ENCODE data around the gene PIKFYVE.

Gene PIKFYVE

GRCh38 chr2:208300847-208301618 is 35.0 kb downstream of the PIKFYVE start:
- no peak for DNase-seq
- Histone ChIP-seq H3K4me3 (ENCODE audit: insufficient read depth, low read depth, low read length, poor library complexity, severe bottlenecking) (no peak overlapping the region), H3K27ac (ENCODE audit: insufficient read depth, low read length, poor library complexity, severe bottlenecking) (no peak overlapping the region), H3K36me3 (ENCODE audit: control insufficient read depth, insufficient read depth, low read length) (peaks cover 50% of the 10 kb centered on the region), H3K4me1 (ENCODE audit: control insufficient read depth, insufficient read depth, low read length, poor library complexity, severe bottlenecking) (no peaks in the 10 kb centered on the region), H3K27me3 (replicated peaks; ENCODE audit: control insufficient read depth, insufficient read depth, low read length, poor library complexity, severe bottlenecking) (no peaks in the 10 kb centered on the region), H3K9me3 (ENCODE audit: control insufficient read depth, low read length) (no peaks in the 10 kb centered on the region)

GRCh38 chr2:208304157-208304556 is 38.1 kb downstream of the PIKFYVE start:
- H3K9me3 ChIP-seq (ENCODE audit: control insufficient read depth, low read length), result no peaks in the 10 kb centered on the region
- peaks cover 45% of the 10 kb centered on the region for H3K36me3 ChIP-seq (ENCODE audit: control insufficient read depth, insufficient read depth, low read length)
- no peaks in the 10 kb centered on the region for H3K4me1 ChIP-seq (ENCODE audit: control insufficient read depth, insufficient read depth, low read length, poor library complexity, severe bottlenecking)
- no peak for DNase-seq
- H3K27me3 ChIP-seq (replicated peaks; ENCODE audit: control insufficient read depth, insufficient read depth, low read length, poor library complexity, severe bottlenecking), result no peaks in the 10 kb centered on the region
- H3K27ac ChIP-seq (ENCODE audit: insufficient read depth, low read length, poor library complexity, severe bottlenecking), result no peak overlapping the region
- no peak overlapping the region for H3K4me3 ChIP-seq (ENCODE audit: insufficient read depth, low read depth, low read length, poor library complexity, severe bottlenecking)

- H3K4me1 ChIP-seq (ENCODE audit: control insufficient read depth, insufficient read depth, low read length, poor library complexity, severe bottlenecking), result no peaks in the 10 kb centered on the region
- H3K27me3 ChIP-seq (replicated peaks; ENCODE audit: control insufficient read depth, insufficient read depth, low read length, poor library complexity, severe bottlenecking), result no peaks in the 10 kb centered on the region
- no peaks in the 10 kb centered on the region for H3K9me3 ChIP-seq (ENCODE audit: control insufficient read depth, low read length)
- no peak overlapping the region for H3K4me3 ChIP-seq (ENCODE audit: insufficient read depth, low read depth, low read length, poor library complexity, severe bottlenecking)
- H3K36me3 ChIP-seq (ENCODE audit: control insufficient read depth, insufficient read depth, low read length), result peaks cover 45% of the 10 kb centered on the region
- no peak for DNase-seq
- no peak overlapping the region for H3K27ac ChIP-seq (ENCODE audit: insufficient read depth, low read length, poor library complexity, severe bottlenecking)
Observed at GRCh38 chr2:208304695-208305094, 38.6 kb downstream of the PIKFYVE start.

GRCh38 chr2:208306291-208306690 is 40.2 kb downstream of the PIKFYVE start:
- no peak for DNase-seq
- Histone ChIP-seq H3K27me3 (replicated peaks; ENCODE audit: control insufficient read depth, insufficient read depth, low read length, poor library complexity, severe bottlenecking) (no peaks in the 10 kb centered on the region), H3K4me1 (ENCODE audit: control insufficient read depth, insufficient read depth, low read length, poor library complexity, severe bottlenecking) (no peaks in the 10 kb centered on the region), H3K9me3 (ENCODE audit: control insufficient read depth, low read length) (no peaks in the 10 kb centered on the region), H3K4me3 (ENCODE audit: insufficient read depth, low read depth, low read length, poor library complexity, severe bottlenecking) (no peak overlapping the region), H3K36me3 (ENCODE audit: control insufficient read depth, insufficient read depth, low read length) (peaks cover 36% of the 10 kb centered on the region), H3K27ac (ENCODE audit: insufficient read depth, low read length, poor library complexity, severe bottlenecking) (no peak overlapping the region)

GRCh38 chr2:208311321-208311720 is 45.3 kb downstream of the PIKFYVE start:
- Histone ChIP-seq H3K4me3 (ENCODE audit: insufficient read depth, low read depth, low read length, poor library complexity, severe bottlenecking) (no peak overlapping the region), H3K36me3 (ENCODE audit: control insufficient read depth, insufficient read depth, low read length) (peaks cover 16% of the 10 kb centered on the region), H3K27ac (ENCODE audit: insufficient read depth, low read length, poor library complexity, severe bottlenecking) (no peak overlapping the region), H3K4me1 (ENCODE audit: control insufficient read depth, insufficient read depth, low read length, poor library complexity, severe bottlenecking) (no peaks in the 10 kb centered on the region), H3K27me3 (replicated peaks; ENCODE audit: control insufficient read depth, insufficient read depth, low read length, poor library complexity, severe bottlenecking) (no peaks in the 10 kb centered on the region), H3K9me3 (ENCODE audit: control insufficient read depth, low read length) (no peaks in the 10 kb centered on the region)
- no peak for DNase-seq

GRCh38 chr2:208311954-208312353 is 45.9 kb downstream of the PIKFYVE start:
- Histone ChIP-seq H3K9me3 (ENCODE audit: control insufficient read depth, low read length) (no peaks in the 10 kb centered on the region), H3K4me1 (ENCODE audit: control insufficient read depth, insufficient read depth, low read length, poor library complexity, severe bottlenecking) (no peaks in the 10 kb centered on the region), H3K4me3 (ENCODE audit: insufficient read depth, low read depth, low read length, poor library complexity, severe bottlenecking) (no peak overlapping the region), H3K36me3 (ENCODE audit: control insufficient read depth, insufficient read depth, low read length) (peaks cover 16% of the 10 kb centered on the region), H3K27ac (ENCODE audit: insufficient read depth, low read length, poor library complexity, severe bottlenecking) (no peak overlapping the region), H3K27me3 (replicated peaks; ENCODE audit: control insufficient read depth, insufficient read depth, low read length, poor library complexity, severe bottlenecking) (no peaks in the 10 kb centered on the region)
- no peak for DNase-seq

GRCh38 chr2:208315081-208315788 is 49.2 kb downstream of the PIKFYVE start:
- Histone ChIP-seq H3K36me3 (ENCODE audit: control insufficient read depth, insufficient read depth, low read length) (peaks cover 28% of the 10 kb centered on the region), H3K9me3 (ENCODE audit: control insufficient read depth, low read length) (no peaks in the 10 kb centered on the region), H3K4me3 (ENCODE audit: insufficient read depth, low read depth, low read length, poor library complexity, severe bottlenecking) (no peak overlapping the region), H3K27ac (ENCODE audit: insufficient read depth, low read length, poor library complexity, severe bottlenecking) (no peak overlapping the region), H3K4me1 (ENCODE audit: control insufficient read depth, insufficient read depth, low read length, poor library complexity, severe bottlenecking) (no peaks in the 10 kb centered on the region), H3K27me3 (replicated peaks; ENCODE audit: control insufficient read depth, insufficient read depth, low read length, poor library complexity, severe bottlenecking) (no peaks in the 10 kb centered on the region)
- DNase-seq, result no peak

- DNase-seq, result no peak
- H3K4me1 ChIP-seq (ENCODE audit: control insufficient read depth, insufficient read depth, low read length, poor library complexity, severe bottlenecking), result no peaks in the 10 kb centered on the region
- no peaks in the 10 kb centered on the region for H3K27me3 ChIP-seq (replicated peaks; ENCODE audit: control insufficient read depth, insufficient read depth, low read length, poor library complexity, severe bottlenecking)
- no peak overlapping the region for H3K4me3 ChIP-seq (ENCODE audit: insufficient read depth, low read depth, low read length, poor library complexity, severe bottlenecking)
- peaks cover 36% of the 10 kb centered on the region for H3K36me3 ChIP-seq (ENCODE audit: control insufficient read depth, insufficient read depth, low read length)
- H3K9me3 ChIP-seq (ENCODE audit: control insufficient read depth, low read length), result no peaks in the 10 kb centered on the region
- no peak overlapping the region for H3K27ac ChIP-seq (ENCODE audit: insufficient read depth, low read length, poor library complexity, severe bottlenecking)
Observed at GRCh38 chr2:208318127-208318526, 52.1 kb downstream of the PIKFYVE start.

GRCh38 chr2:208319391-208319790 is 53.3 kb downstream of the PIKFYVE start:
- Histone ChIP-seq H3K4me3 (ENCODE audit: insufficient read depth, low read depth, low read length, poor library complexity, severe bottlenecking) (no peak overlapping the region), H3K36me3 (ENCODE audit: control insufficient read depth, insufficient read depth, low read length) (peaks cover 30% of the 10 kb centered on the region), H3K27me3 (replicated peaks; ENCODE audit: control insufficient read depth, insufficient read depth, low read length, poor library complexity, severe bottlenecking) (no peaks in the 10 kb centered on the region), H3K9me3 (ENCODE audit: control insufficient read depth, low read length) (no peaks in the 10 kb centered on the region), H3K4me1 (ENCODE audit: control insufficient read depth, insufficient read depth, low read length, poor library complexity, severe bottlenecking) (no peaks in the 10 kb centered on the region), H3K27ac (ENCODE audit: insufficient read depth, low read length, poor library complexity, severe bottlenecking) (no peak overlapping the region)
- DNase-seq, result no peak

GRCh38 chr2:208320686-208321085 is 54.6 kb downstream of the PIKFYVE start:
- H3K4me3 ChIP-seq (ENCODE audit: insufficient read depth, low read depth, low read length, poor library complexity, severe bottlenecking), result no peak overlapping the region
- no peaks in the 10 kb centered on the region for H3K4me1 ChIP-seq (ENCODE audit: control insufficient read depth, insufficient read depth, low read length, poor library complexity, severe bottlenecking)
- no peaks in the 10 kb centered on the region for H3K9me3 ChIP-seq (ENCODE audit: control insufficient read depth, low read length)
- H3K27me3 ChIP-seq (replicated peaks; ENCODE audit: control insufficient read depth, insufficient read depth, low read length, poor library complexity, severe bottlenecking), result no peaks in the 10 kb centered on the region
- H3K36me3 ChIP-seq (ENCODE audit: control insufficient read depth, insufficient read depth, low read length), result peaks cover 30% of the 10 kb centered on the region
- no peak for DNase-seq
- H3K27ac ChIP-seq (ENCODE audit: insufficient read depth, low read length, poor library complexity, severe bottlenecking), result no peak overlapping the region

Data from effector memory CD4-positive, alpha-beta T cell (primary cell).